Colonic mucosa (tissue), 4 donors: Measurements from ENCODE around the gene SYNE1. TPM values are rescaled to one million over a fixed set of nuclear protein-coding genes. Genes with fewer than 3 reads are reported as not detected.

Experiments
- DNase-seq: peaks from one replicate; pipeline ENCODE4 v3.0.0-alpha.2; 2020
- H3K27ac ChIP-seq: fragments of 200-600 bp; one replicate; pipeline ENCODE4 v1.8.0; 2021
- H3K27me3 ChIP-seq: fragments of 200-600 bp; one replicate; pipeline ENCODE4 v1.8.0; 2021
- H3K36me3 ChIP-seq: fragments of 200-600 bp; one replicate; pipeline ENCODE4 v1.8.0; 2021
- H3K4me1 ChIP-seq: fragments of 200-600 bp; one replicate; pipeline ENCODE4 v1.8.0; 2021; ENCODE audit warnings: mild to moderate bottlenecking
- H3K4me3 ChIP-seq: fragments of 200-600 bp; one replicate; pipeline ENCODE4 v1.8.0; 2021
- H3K9ac ChIP-seq, 2 donors: one replicate each; pipeline ENCODE4 v1.7.0; 2013; ENCODE audit warnings: control low read depth in 2 of 2, low read depth in 2 of 2, low read length in 2 of 2
- H3K9me3 ChIP-seq: fragments of 200-600 bp; one replicate; pipeline ENCODE4 v1.8.0; 2021
- CTCF ChIP-seq: fragments of 200-600 bp; IDR thresholded peaks from one replicate; pipeline ENCODE4 v1.8.0; 2022; ENCODE audit warnings: antibody characterized with exemption, mild to moderate bottlenecking
- intact Hi-C: fragments of 100-400 bp; cut with DNase I; formaldehyde crosslinking; loops from one replicate; pipeline ENCODE4 v1.14.1; 2022
- total RNA-seq, 2 donors: library from RNA; stranded (reverse); fragmentation: NEBNext Ultra II Directional in 1 of 2; extraction: Animal tissue kit (Norgen Biotek cat#: 25700) in 1 of 2; gene quantifications; one replicate each; pipeline ENCODE4 v1.2.1, GENCODE V29; 2021
- donor health status: healthy.
- donor health status: DM: no; HTN: no; CAD: no.
- donor health status: DM: no; HTN: no; CAD: no.

Gene SYNE1
- total RNA-seq, 2 donors from 2014 or later = 11.6 to 23.7 TPM

GRCh38 chr6:152312434-152312833, 324.7 kb downstream of the SYNE1 start:
- no peaks in the 10 kb centered on the region for H3K27me3 ChIP-seq
- no peak overlapping the region for H3K27ac ChIP-seq
- H3K4me1 ChIP-seq = no peaks in the 10 kb centered on the region
- intact Hi-C loops = no loop called here
- no peak for DNase-seq
- H3K9me3 ChIP-seq = no peaks in the 10 kb centered on the region
- H3K36me3 ChIP-seq = no peaks in the 10 kb centered on the region
- TF ChIP-seq CTCF = no peak
- H3K4me3 ChIP-seq = no peak overlapping the region
- no peak overlapping the region for H3K9ac ChIP-seq

GRCh38 chr6:152310371-152310954, 326.7 kb downstream of the SYNE1 start:
- no peak for TF ChIP-seq CTCF
- H3K27me3 ChIP-seq = no peaks in the 10 kb centered on the region
- H3K36me3 ChIP-seq = no peaks in the 10 kb centered on the region
- H3K9ac ChIP-seq = no peak overlapping the region
- intact Hi-C loops = no loop called here
- H3K27ac ChIP-seq = no peak overlapping the region
- DNase-seq = no peak
- no peak overlapping the region for H3K4me3 ChIP-seq
- no peaks in the 10 kb centered on the region for H3K9me3 ChIP-seq
- no peaks in the 10 kb centered on the region for H3K4me1 ChIP-seq

- H3K4me1 ChIP-seq = no peaks in the 10 kb centered on the region
- H3K9me3 ChIP-seq = no peaks in the 10 kb centered on the region
- TF ChIP-seq CTCF = no peak
- H3K27me3 ChIP-seq = no peaks in the 10 kb centered on the region
- no peak overlapping the region for H3K27ac ChIP-seq
- DNase-seq = no peak
- intact Hi-C loops = no loop called here
- no peak overlapping the region for H3K9ac ChIP-seq
- no peaks in the 10 kb centered on the region for H3K36me3 ChIP-seq
- H3K4me3 ChIP-seq = no peak overlapping the region
These were observed 327.5 kb downstream of the SYNE1 start for GRCh38 chr6:152309648-152310047.

GRCh38 chr6:152309006-152309405, 328.2 kb downstream of the SYNE1 start:
- Histone ChIP-seq H3K9me3 (no peaks in the 10 kb centered on the region), H3K4me1 (no peaks in the 10 kb centered on the region), H3K4me3 (no peak overlapping the region), H3K36me3 (no peaks in the 10 kb centered on the region), H3K27me3 (no peaks in the 10 kb centered on the region), H3K27ac (no peak overlapping the region), H3K9ac (no peak overlapping the region)
- TF ChIP-seq CTCF = no peak
- intact Hi-C loops = no loop called here
- DNase-seq = no peak

GRCh38 chr6:152308306-152308705, 328.9 kb downstream of the SYNE1 start:
- no peaks in the 10 kb centered on the region for H3K27me3 ChIP-seq
- H3K9me3 ChIP-seq = no peaks in the 10 kb centered on the region
- intact Hi-C loops = no loop called here
- DNase-seq = no peak
- no peak overlapping the region for H3K4me3 ChIP-seq
- H3K27ac ChIP-seq = no peak overlapping the region
- no peaks in the 10 kb centered on the region for H3K36me3 ChIP-seq
- no peak for TF ChIP-seq CTCF
- H3K4me1 ChIP-seq = no peaks in the 10 kb centered on the region
- H3K9ac ChIP-seq = no peak overlapping the region

GRCh38 chr6:152305672-152306071, 331.5 kb downstream of the SYNE1 start:
- no peak overlapping the region for H3K27ac ChIP-seq
- no peaks in the 10 kb centered on the region for H3K9me3 ChIP-seq
- no peaks in the 10 kb centered on the region for H3K4me1 ChIP-seq
- DNase-seq = no peak
- TF ChIP-seq CTCF = no peak
- intact Hi-C loops = no loop called here
- H3K4me3 ChIP-seq = no peak overlapping the region
- H3K27me3 ChIP-seq = no peaks in the 10 kb centered on the region
- H3K36me3 ChIP-seq = no peaks in the 10 kb centered on the region
- no peak overlapping the region for H3K9ac ChIP-seq
